ENCODE data around the gene PC. TPM values are rescaled to one million over a fixed set of nuclear protein-coding genes. Genes with fewer than 3 reads are reported as not detected.

The PC gene
- total RNA-seq, 1 experiment from 2014 or later: 22.5 TPM

- CTCF ChIA-PET: interaction anchor here (0.6 kb wide), 1 partner anchor 290 kb away, joined by 4 read pairs; no protein-coding TSS in a partner anchor
- H3K36me3 ChIP-seq (ENCODE audit: control insufficient read depth, insufficient read depth, low read length): no peaks in the 10 kb centered on the region
Observed at GRCh38 chr11:66914505-66914904, 43.7 kb downstream of the PC start.

GRCh38 chr11:66912911-66913310, 45.3 kb downstream of the PC start:
- H3K27me3 Mint-ChIP-seq (ENCODE audit: insufficient read depth, unreplicated experiment): no peaks in the 10 kb centered on the region
- Histone ChIP-seq H3K4me1 (no peaks in the 10 kb centered on the region), H3K27me3 (replicated peaks; ENCODE audit: control insufficient read depth, insufficient read depth, low read length) (no peaks in the 10 kb centered on the region), H3K36me3 (ENCODE audit: control insufficient read depth, insufficient read depth, low read length) (no peaks in the 10 kb centered on the region), H3K4me3 (ENCODE audit: low read depth, low read length) (no peak overlapping the region), H3K9me3 (no peaks in the 10 kb centered on the region)
- no TSS peak for BruUV-seq (replicated peaks)
- no peaks in the 10 kb centered on the region for H3K9me3 Mint-ChIP-seq (ENCODE audit: unreplicated experiment)
- DNase-seq: no peak
- H3K4me3 Mint-ChIP-seq (ENCODE audit: unreplicated experiment): no peak overlapping the region
- POLR2A ChIA-PET: no interaction called here
- no peak overlapping the region for H3K27ac Mint-ChIP-seq (ENCODE audit: unreplicated experiment)
- TF ChIP-seq CTCF (IDR thresholded peaks at IDR 0.05; ENCODE audit: insufficient read depth in 1 of 2, low read depth in 1 of 2, low read length in 1 of 2, severe bottlenecking in 1 of 2, unreplicated experiment in 1 of 2): no peak
- intact Hi-C loops (cut with micrococcal nuclease; ENCODE audit: unreplicated experiment): no loop called here
- CTCF ChIA-PET: interaction anchor here (0.5 kb wide), 1 partner anchor 141 kb away, joined by 3 read pairs; no protein-coding TSS in a partner anchor
- peaks cover 7% of the 10 kb centered on the region for H3K4me1 Mint-ChIP-seq (ENCODE audit: low read depth, unreplicated experiment)
- H3K36me3 Mint-ChIP-seq (ENCODE audit: insufficient read depth, unreplicated experiment): no peaks in the 10 kb centered on the region

More at GRCh38 chr11:66914505-66914904, 43.7 kb downstream of the PC start:
- Mint-ChIP-seq H3K4me1 (ENCODE audit: low read depth, unreplicated experiment) (peaks cover 7% of the 10 kb centered on the region), H3K27ac (ENCODE audit: unreplicated experiment) (no peak overlapping the region), H3K27me3 (ENCODE audit: insufficient read depth, unreplicated experiment) (no peaks in the 10 kb centered on the region), H3K4me3 (ENCODE audit: unreplicated experiment) (no peak overlapping the region), H3K36me3 (ENCODE audit: insufficient read depth, unreplicated experiment) (no peaks in the 10 kb centered on the region), H3K9me3 (ENCODE audit: unreplicated experiment) (no peaks in the 10 kb centered on the region)
- no peak for DNase-seq
- Histone ChIP-seq H3K4me3 (ENCODE audit: low read depth, low read length) (no peak overlapping the region), H3K4me1 (no peaks in the 10 kb centered on the region), H3K27me3 (replicated peaks; ENCODE audit: control insufficient read depth, insufficient read depth, low read length) (no peaks in the 10 kb centered on the region), H3K9me3 (no peaks in the 10 kb centered on the region)
- no TSS peak for BruUV-seq (replicated peaks)
- intact Hi-C loops (cut with micrococcal nuclease; ENCODE audit: unreplicated experiment): no loop called here
- POLR2A ChIA-PET: no interaction called here
- no peak for TF ChIP-seq CTCF (IDR thresholded peaks at IDR 0.05; ENCODE audit: insufficient read depth in 1 of 2, low read depth in 1 of 2, low read length in 1 of 2, severe bottlenecking in 1 of 2, unreplicated experiment in 1 of 2)

GRCh38 chr11:66912361-66912760, 45.8 kb downstream of the PC start:
- intact Hi-C loops (cut with micrococcal nuclease; ENCODE audit: unreplicated experiment): no loop called here
- H3K27me3 Mint-ChIP-seq (ENCODE audit: insufficient read depth, unreplicated experiment): no peaks in the 10 kb centered on the region
- H3K36me3 Mint-ChIP-seq (ENCODE audit: insufficient read depth, unreplicated experiment): no peaks in the 10 kb centered on the region
- no peak for DNase-seq
- no peak overlapping the region for H3K4me3 Mint-ChIP-seq (ENCODE audit: unreplicated experiment)
- H3K4me1 Mint-ChIP-seq (ENCODE audit: low read depth, unreplicated experiment): peaks cover 7% of the 10 kb centered on the region
- Histone ChIP-seq H3K36me3 (ENCODE audit: control insufficient read depth, insufficient read depth, low read length) (no peaks in the 10 kb centered on the region), H3K4me1 (no peaks in the 10 kb centered on the region), H3K4me3 (ENCODE audit: low read depth, low read length) (no peak overlapping the region), H3K9me3 (no peaks in the 10 kb centered on the region), H3K27me3 (replicated peaks; ENCODE audit: control insufficient read depth, insufficient read depth, low read length) (no peaks in the 10 kb centered on the region)
- no peak overlapping the region for H3K27ac Mint-ChIP-seq (ENCODE audit: unreplicated experiment)
- ChIA-PET POLR2A (no interaction called here), CTCF (no interaction called here)
- no TSS peak for BruUV-seq (replicated peaks)
- no peak for TF ChIP-seq CTCF (IDR thresholded peaks at IDR 0.05; ENCODE audit: insufficient read depth in 1 of 2, low read depth in 1 of 2, low read length in 1 of 2, severe bottlenecking in 1 of 2, unreplicated experiment in 1 of 2)
- no peaks in the 10 kb centered on the region for H3K9me3 Mint-ChIP-seq (ENCODE audit: unreplicated experiment)

Measured in Caco-2 (cell line).